ENCODE measurements around the gene CDC34. TPM values are rescaled to one million over a fixed set of nuclear protein-coding genes. Genes with fewer than 3 reads are reported as not detected.

The CDC34 gene
- total RNA-seq, 1 donor from 2014 or later, result 40.0 TPM

DNA sequence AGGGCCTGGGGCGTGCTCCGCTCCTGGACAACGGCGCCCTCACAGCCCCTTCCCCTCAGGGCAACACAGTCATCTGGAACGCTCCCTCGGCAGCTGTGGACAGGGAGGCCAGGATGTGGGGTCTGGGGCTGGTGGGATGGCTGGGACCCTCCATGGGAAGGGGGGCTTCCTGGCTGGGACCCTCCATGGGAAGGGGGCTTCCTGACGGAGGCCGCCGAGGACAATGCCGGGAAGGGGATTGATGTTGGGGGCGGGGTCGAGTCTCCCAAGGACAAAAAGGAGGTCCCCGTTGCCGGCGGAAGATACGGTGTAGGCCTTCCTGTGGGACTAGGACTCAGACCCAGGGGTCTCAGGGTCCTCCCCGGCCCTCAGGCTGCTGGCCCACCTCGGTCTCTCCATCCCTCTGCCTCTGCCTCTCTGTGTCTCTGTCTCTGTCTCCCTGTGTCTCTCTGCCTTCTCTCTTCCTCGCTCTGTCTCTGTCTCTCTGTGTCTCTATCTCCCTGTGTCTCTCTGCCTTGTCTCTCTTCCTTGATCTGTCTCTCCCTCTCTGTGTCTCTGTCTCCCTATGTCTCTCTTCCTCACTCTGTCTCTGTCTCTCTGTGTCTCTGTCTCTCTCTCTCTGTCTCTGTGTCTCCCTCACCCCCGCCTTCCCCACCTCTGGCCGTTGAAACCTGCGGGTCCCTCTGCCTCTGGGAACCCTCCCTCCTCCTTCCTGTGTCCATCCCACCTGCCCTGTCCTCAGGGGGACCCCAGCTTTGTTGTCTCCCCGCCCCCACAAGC, 38.0 kb upstream of the CDC34 start:
- H3K4me3 ChIP-seq, result no peak overlapping the region
- H3K9me3 ChIP-seq, result no peaks in the 10 kb centered on the region
- H3K27me3 ChIP-seq (ENCODE audit: low read depth), result peaks cover 26% of the 10 kb centered on the region
- TF ChIP-seq, protein P1, sequence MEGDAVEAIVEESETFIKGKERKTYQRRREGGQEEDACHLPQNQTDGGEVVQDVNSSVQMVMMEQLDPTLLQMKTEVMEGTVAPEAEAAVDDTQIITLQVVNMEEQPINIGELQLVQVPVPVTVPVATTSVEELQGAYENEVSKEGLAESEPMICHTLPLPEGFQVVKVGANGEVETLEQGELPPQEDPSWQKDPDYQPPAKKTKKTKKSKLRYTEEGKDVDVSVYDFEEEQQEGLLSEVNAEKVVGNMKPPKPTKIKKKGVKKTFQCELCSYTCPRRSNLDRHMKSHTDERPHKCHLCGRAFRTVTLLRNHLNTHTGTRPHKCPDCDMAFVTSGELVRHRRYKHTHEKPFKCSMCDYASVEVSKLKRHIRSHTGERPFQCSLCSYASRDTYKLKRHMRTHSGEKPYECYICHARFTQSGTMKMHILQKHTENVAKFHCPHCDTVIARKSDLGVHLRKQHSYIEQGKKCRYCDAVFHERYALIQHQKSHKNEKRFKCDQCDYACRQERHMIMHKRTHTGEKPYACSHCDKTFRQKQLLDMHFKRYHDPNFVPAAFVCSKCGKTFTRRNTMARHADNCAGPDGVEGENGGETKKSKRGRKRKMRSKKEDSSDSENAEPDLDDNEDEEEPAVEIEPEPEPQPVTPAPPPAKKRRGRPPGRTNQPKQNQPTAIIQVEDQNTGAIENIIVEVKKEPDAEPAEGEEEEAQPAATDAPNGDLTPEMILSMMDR (IDR thresholded peaks at IDR 0.05), result no peak
- ATAC-seq (no peak), DNase-seq (no peak)
- intact Hi-C loops (cut with DNase I), result no loop called here
- peaks cover 8% of the 10 kb centered on the region for H3K4me1 ChIP-seq
- H3K27ac ChIP-seq, result no peak overlapping the region
- no peaks in the 10 kb centered on the region for H3K36me3 ChIP-seq

DNA sequence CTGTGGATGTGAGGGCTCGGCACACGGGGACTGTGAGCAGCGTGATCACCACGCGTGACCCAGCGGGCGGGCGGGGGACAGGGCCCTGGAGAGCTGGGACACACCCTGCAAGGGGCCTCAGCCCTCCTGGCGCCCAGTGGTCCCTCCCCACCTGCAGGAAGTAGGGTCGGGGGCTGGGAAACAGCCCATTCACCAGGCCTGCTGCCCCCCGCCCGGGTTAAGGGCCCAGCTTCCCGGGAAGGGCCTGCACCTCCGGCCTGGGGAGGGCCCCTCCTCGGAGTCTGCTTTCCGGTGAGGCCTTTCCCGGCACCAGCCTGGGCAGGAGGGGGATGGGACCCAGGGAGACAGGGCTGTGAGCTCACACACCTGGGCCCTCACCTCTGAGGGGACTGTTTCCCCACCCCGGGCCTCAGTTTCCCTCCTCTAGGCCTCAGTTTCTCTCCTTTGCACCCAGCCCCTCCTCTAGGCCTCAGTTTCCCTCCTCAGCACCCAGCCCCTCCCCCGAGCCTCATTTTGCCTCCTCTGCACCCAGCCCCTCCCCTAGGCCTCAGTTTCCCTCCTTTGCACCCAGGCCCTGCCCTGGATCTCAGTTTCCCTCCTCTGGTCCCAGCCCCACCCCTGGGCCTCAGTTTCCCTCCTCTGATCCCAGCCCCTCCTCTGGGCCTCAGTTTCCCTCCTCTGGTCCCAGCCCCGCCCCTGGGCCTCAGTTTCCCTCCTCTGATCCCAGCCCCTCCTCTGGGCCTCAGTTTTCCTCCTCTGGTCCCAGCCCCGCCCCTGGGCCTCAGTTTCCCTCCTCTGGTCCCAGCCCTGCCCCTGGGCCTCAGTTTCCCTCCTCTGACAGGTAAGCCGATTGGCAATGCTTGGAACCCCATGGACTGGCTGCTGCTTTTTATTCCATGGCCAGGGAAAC, 37.1 kb upstream of the CDC34 start:
- Histone ChIP-seq H3K4me3 (no peak overlapping the region), H3K9me3 (no peaks in the 10 kb centered on the region), H3K27me3 (ENCODE audit: low read depth) (peaks cover 35% of the 10 kb centered on the region), H3K4me1 (peaks cover 8% of the 10 kb centered on the region), H3K36me3 (no peaks in the 10 kb centered on the region), H3K27ac (no peak overlapping the region)
- TF ChIP-seq, protein P1 (IDR thresholded peaks at IDR 0.05), result no peak
- ATAC-seq (no peak), DNase-seq (no peak)
- intact Hi-C loops (cut with DNase I), result no loop called here

DNA sequence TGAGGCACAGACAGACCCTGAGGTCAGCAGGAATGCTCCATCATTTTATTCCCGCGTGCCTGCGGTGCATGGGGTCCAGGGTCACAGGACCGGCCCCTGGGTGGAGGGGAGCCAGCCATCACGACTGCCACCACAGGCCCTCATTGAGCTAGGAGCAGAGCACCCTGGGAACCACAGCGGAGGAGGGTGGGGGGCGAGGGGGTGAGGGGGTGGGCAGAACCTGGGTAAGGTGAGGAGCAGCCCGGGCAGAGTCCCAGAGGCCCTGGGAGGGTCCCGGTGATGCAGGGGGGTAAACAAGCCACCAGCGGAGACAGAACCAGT, 36.5 kb upstream of the CDC34 start:
- Histone ChIP-seq H3K36me3 (no peaks in the 10 kb centered on the region), H3K9me3 (no peaks in the 10 kb centered on the region), H3K4me3 (no peak overlapping the region), H3K27ac (no peak overlapping the region), H3K27me3 (ENCODE audit: low read depth) (peaks cover 36% of the 10 kb centered on the region), H3K4me1 (peaks cover 2% of the 10 kb centered on the region)
- intact Hi-C loops (cut with DNase I), result no loop called here
- DNase-seq (no peak), ATAC-seq (no peak)
- TF ChIP-seq, protein P1 (IDR thresholded peaks at IDR 0.05), result no peak

DNA sequence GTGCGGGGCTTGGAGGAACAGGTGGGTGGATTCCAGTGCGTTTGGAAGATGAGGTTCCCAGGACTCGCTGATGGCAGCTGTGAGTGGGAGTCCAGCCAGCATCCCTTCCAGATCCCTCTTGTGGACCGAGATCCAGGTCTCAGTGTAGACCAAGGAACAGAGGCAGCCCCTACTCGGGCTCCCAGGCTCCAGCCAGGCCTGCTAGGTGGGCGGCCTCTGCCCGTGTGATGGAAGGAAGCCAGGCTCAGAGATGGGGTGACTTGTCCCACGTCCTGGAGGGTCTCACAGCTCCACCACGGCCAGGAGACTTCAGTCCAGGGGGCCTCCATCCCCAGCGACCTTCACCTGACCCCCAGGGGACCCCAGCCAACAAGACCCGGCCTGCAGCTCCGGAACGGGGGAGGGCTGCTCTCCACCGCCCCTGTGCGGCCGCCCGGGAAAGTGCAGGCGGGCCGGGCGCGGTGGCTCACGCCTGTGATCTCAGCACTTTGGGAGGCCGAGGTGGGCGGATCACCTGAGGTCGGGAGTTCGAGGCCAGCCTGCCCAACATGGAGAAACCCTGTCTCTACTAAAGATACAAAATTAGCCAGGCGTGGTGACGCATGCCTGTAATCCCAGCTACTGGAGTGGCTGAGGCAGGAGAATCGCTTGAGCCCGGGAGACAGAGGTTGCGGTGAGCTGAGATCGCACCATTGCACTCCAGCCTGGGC, 36.0 kb upstream of the CDC34 start:
- peak; percentile 18 to 40 for ATAC-seq
- H3K27me3 ChIP-seq (ENCODE audit: low read depth), result peaks cover 36% of the 10 kb centered on the region

More for the DNA sequence above, 36.0 kb upstream of the CDC34 start:
- H3K36me3 ChIP-seq, result no peaks in the 10 kb centered on the region
- peak; percentile 51 for DNase-seq
- no peak overlapping the region for H3K4me3 ChIP-seq
- H3K4me1 ChIP-seq, result no peaks in the 10 kb centered on the region
- H3K9me3 ChIP-seq, result no peaks in the 10 kb centered on the region
- no peak overlapping the region for H3K27ac ChIP-seq
- intact Hi-C loops (cut with DNase I), result no loop called here
- TF ChIP-seq, protein P1 (IDR thresholded peaks at IDR 0.05), result peak; percentile 70

All from lower lobe of right lung (tissue), 2 donors.